Kidney epithelial cell (primary cell): ENCODE measurements around the gene TMEM179. TPM values are rescaled to one million over a fixed set of nuclear protein-coding genes. Genes with fewer than 3 reads are reported as not detected.

Source experiments
- DNase-seq: peaks from one replicate; pipeline ENCODE4 v3.0.0-alpha.2; 2010; ENCODE audit warnings: low read depth
- H3K27me3 ChIP-seq: 2 replicates; pipeline ENCODE4 v1.6.0; 2011; ENCODE audit warnings: low read length; ENCODE audit not compliant: control insufficient read depth, insufficient read depth
- H3K36me3 ChIP-seq: 2 replicates; pipeline ENCODE4 v1.5.1; 2011; ENCODE audit warnings: low read length; ENCODE audit not compliant: control insufficient read depth, insufficient read depth
- H3K4me3 ChIP-seq: 2 replicates; pipeline ENCODE4 v1.5.1; 2011; ENCODE audit warnings: low read depth, mild to moderate bottlenecking, control low read depth, low read length
- CTCF ChIP-seq: IDR thresholded peaks from 2 replicates; pipeline ENCODE4 v1.5.1; 2011; ENCODE audit warnings: mild to moderate bottlenecking, moderate library complexity, low read length, control low read depth, inconsistent platforms; ENCODE audit not compliant: insufficient read depth, poor library complexity, severe bottlenecking
- total RNA-seq: library from RNA; depleted of rRNA; stranded (reverse); fragments of >200 nt; gene quantifications from 2 replicates; pipeline ENCODE4 v1.2.3, GENCODE V29; 2015

Gene TMEM179
- total RNA-seq, 1 donor from 2014 or later, result not detected

- Histone ChIP-seq H3K36me3 (no peaks in the 10 kb centered on the region), H3K27me3 (peaks cover 21% of the 10 kb centered on the region), H3K4me3 (no peak overlapping the region)
- DNase-seq, result no peak
- TF ChIP-seq CTCF, result no peak
Observed at GRCh38 chr14:104635717-104636116, 31.1 kb upstream of the TMEM179 start.

GRCh38 chr14:104634886-104635570 is 30.5 kb upstream of the TMEM179 start:
- no peak for TF ChIP-seq CTCF
- no peak for DNase-seq
- Histone ChIP-seq H3K4me3 (no peak overlapping the region), H3K36me3 (no peaks in the 10 kb centered on the region), H3K27me3 (peaks cover 21% of the 10 kb centered on the region)

GRCh38 chr14:104634138-104634760 is 29.7 kb upstream of the TMEM179 start:
- no peak overlapping the region for H3K4me3 ChIP-seq
- no peak for TF ChIP-seq CTCF
- peaks cover 16% of the 10 kb centered on the region for H3K27me3 ChIP-seq
- no peak for DNase-seq
- no peaks in the 10 kb centered on the region for H3K36me3 ChIP-seq

- Histone ChIP-seq H3K27me3 (peaks cover 10% of the 10 kb centered on the region), H3K36me3 (no peaks in the 10 kb centered on the region), H3K4me3 (no peak overlapping the region)
- TF ChIP-seq CTCF, result no peak
- no peak for DNase-seq
Observed at GRCh38 chr14:104633276-104634137, 28.9 kb upstream of the TMEM179 start.

- H3K36me3 ChIP-seq, result no peaks in the 10 kb centered on the region
- H3K4me3 ChIP-seq, result no peak overlapping the region
- no peak for DNase-seq
- peaks cover 7% of the 10 kb centered on the region for H3K27me3 ChIP-seq
- TF ChIP-seq CTCF, result no peak
Observed at GRCh38 chr14:104632781-104633180, 28.2 kb upstream of the TMEM179 start.
